Tibial nerve (tissue), 4 donors: ENCODE results near the gene RCL1. TPM values are rescaled to one million over a fixed set of nuclear protein-coding genes. Genes with fewer than 3 reads are reported as not detected.
"Not testable (repeated sequence)": the region's sequence is repeated elsewhere in the genome, so short reads cannot be mapped to it uniquely, and the experiment has no call there.

Experiments used
- DNase-seq, 2 donors: peaks; one replicate each; pipeline ENCODE4 v3.0.0-alpha.2; 2019; ENCODE audit warnings: low spot score in 2 of 2
- H3K27ac ChIP-seq, 4 donors: fragments of 200-600 bp; sonication (generic) in 3 of 4; one replicate each; pipeline ENCODE4 v1.5.1; 2017 to 2019; ENCODE audit warnings: mild to moderate bottlenecking in 1 of 4
- H3K27me3 ChIP-seq, 2 donors: fragments of 200-600 bp; sonication (generic) in 1 of 2; one replicate each; pipeline versions ENCODE4 v1.5.1 to v1.6.0; 2017 to 2019
- H3K36me3 ChIP-seq, 3 donors: fragments of 200-600 bp; sonication (generic); one replicate each; pipeline ENCODE4 v1.5.1; 2018 to 2019
- H3K4me1 ChIP-seq, 4 donors: fragments of 200-600 bp; sonication (generic) in 3 of 4; one replicate each; pipeline ENCODE4 v1.5.1; 2017 to 2019
- H3K4me3 ChIP-seq, 4 donors: fragments of 200-600 bp; sonication (generic) in 3 of 4; one replicate each; pipeline ENCODE4 v1.5.1; 2017 to 2019; ENCODE audit warnings: mild to moderate bottlenecking in 1 of 4, moderate library complexity in 1 of 4
- H3K9me3 ChIP-seq, 4 donors: fragments of 200-600 bp; sonication (generic) in 3 of 4; one replicate each; pipeline ENCODE4 v1.5.1; 2017 to 2019
- CTCF ChIP-seq, 5 experiments: fragments of 200-600 bp in 3 of 5; fragments of 450-650 bp in 2 of 5; sonication (generic) in 3 of 5; IDR thresholded peaks; one replicate each; pipeline ENCODE4 v1.5.1; 2016 to 2019; ENCODE audit warnings: antibody characterized with exemption in 5 of 5, mild to moderate bottlenecking in 3 of 5, moderate library complexity in 2 of 5
- EP300 ChIP-seq, 2 donors: sonication (generic); formaldehyde crosslinking; IDR thresholded peaks; one replicate each; pipeline ENCODE4 v1.6.1; 2017; ENCODE audit warnings: antibody characterized with exemption in 2 of 2, mild to moderate bottlenecking in 1 of 2
- POLR2A ChIP-seq, 2 donors: fragments of 450-650 bp; IDR thresholded peaks; one replicate each; pipeline ENCODE4 v1.6.1; 2017; ENCODE audit warnings: antibody characterized with exemption in 2 of 2, mild to moderate bottlenecking in 2 of 2, moderate library complexity in 2 of 2
- WGBS, 2 donors: methylation state at CpG; one replicate each; pipeline ENCODE4 v1.1.5; 2018; 5-methylcytosine and 5-hydroxymethylcytosine counted together
- total RNA-seq, 4 donors: library from RNA; depleted of rRNA; stranded (reverse); fragments of >200 nt; gene quantifications; one replicate each; pipeline ENCODE4 v1.1.0, GENCODE V29; 2016

RCL1 gene
- total RNA-seq, 4 donors from 2014 or later: 54.8 to 85.3 (median 64.0) TPM

- no peaks in the 10 kb centered on the region for H3K9me3 ChIP-seq
- peaks cover 0 to 28% (median 8%) of the 10 kb centered on the region in 4 donors for H3K4me1 ChIP-seq
- TF ChIP-seq EP300 (IDR thresholded peaks at IDR 0.05) (no peak), CTCF (IDR thresholded peaks at IDR 0.05) (no peak), POLR2A (IDR thresholded peaks at IDR 0.05) (no peak)
- peak overlapping the region in 3 of 4 donors; percentile 20 to 78 (median 52) for H3K27ac ChIP-seq
- no peaks in the 10 kb centered on the region for H3K27me3 ChIP-seq
- no peak for DNase-seq
- H3K4me3 ChIP-seq: peak overlapping the region; percentile 55 to 98 (median 64)
- 2 to 3% methylated on average over 20 to 23 of the region's 23 CpGs for WGBS, 2 donors
- H3K36me3 ChIP-seq: no peaks in the 10 kb centered on the region
Measured at GRCh38 chr9:4792054-4792571, 631 bp upstream of the RCL1 start.

- DNase-seq: no peak
- Histone ChIP-seq H3K27ac (peak overlapping the region in 3 of 4 donors; percentile 88 to 90 (median 89)), H3K9me3 (no peaks in the 10 kb centered on the region), H3K36me3 (no peaks in the 10 kb centered on the region), H3K27me3 (no peaks in the 10 kb centered on the region), H3K4me3 (peak overlapping the region; percentile 62 to 98 (median 78)), H3K4me1 (peaks cover 0 to 42% (median 16%) of the 10 kb centered on the region in 4 donors)
- 20 to 22% methylated on average over 23 of the region's 23 CpGs for WGBS, 2 donors
- TF ChIP-seq CTCF (IDR thresholded peaks at IDR 0.05): no peak
- no peak for TF ChIP-seq EP300 (IDR thresholded peaks at IDR 0.05)
- TF ChIP-seq POLR2A (IDR thresholded peaks at IDR 0.05): no peak
Measured at GRCh38 chr9:4793459-4794395, 983 bp downstream of the RCL1 start.

GRCh38 chr9:4794691-4795090 lies 1.9 kb downstream of the RCL1 start:
- Histone ChIP-seq H3K9me3 (no peaks in the 10 kb centered on the region), H3K27ac (no peak overlapping the region)

GRCh38 chr9:4795108-4795507 lies 2.4 kb downstream of the RCL1 start:
- H3K4me3 ChIP-seq, DNase-seq, H3K27ac ChIP-seq, H3K36me3 ChIP-seq, H3K27me3 ChIP-seq, H3K9me3 ChIP-seq: not testable (repeated sequence)
- 97 to 99% methylated on average over 10 of the region's 10 CpGs for WGBS, 2 donors
- peaks cover 0 to 53% (median 22%) of the 10 kb centered on the region in 4 donors for H3K4me1 ChIP-seq

More at GRCh38 chr9:4794691-4795090, 1.9 kb downstream of the RCL1 start:
- H3K4me1 ChIP-seq: peaks cover 0 to 52% (median 22%) of the 10 kb centered on the region in 4 donors
- no peaks in the 10 kb centered on the region for H3K36me3 ChIP-seq
- TF ChIP-seq EP300 (IDR thresholded peaks at IDR 0.05): no peak
- no peak overlapping the region for H3K4me3 ChIP-seq
- no peaks in the 10 kb centered on the region for H3K27me3 ChIP-seq
- 88 to 89% methylated on average over 4 of the region's 4 CpGs for WGBS, 2 donors
- DNase-seq: no peak

GRCh38 chr9:4796530-4796929 lies 3.8 kb downstream of the RCL1 start:
- Histone ChIP-seq H3K4me3 (no peak overlapping the region), H3K27me3 (no peaks in the 10 kb centered on the region), H3K4me1 (peaks cover 0 to 53% (median 22%) of the 10 kb centered on the region in 4 donors), H3K27ac (no peak overlapping the region), H3K9me3 (no peaks in the 10 kb centered on the region), H3K36me3 (no peaks in the 10 kb centered on the region)
- DNase-seq: no peak
- no peak for TF ChIP-seq EP300 (IDR thresholded peaks at IDR 0.05)
- no peak for TF ChIP-seq POLR2A (IDR thresholded peaks at IDR 0.05)
- TF ChIP-seq CTCF (IDR thresholded peaks at IDR 0.05): no peak
- 96 to 98% methylated on average over 2 of the region's 2 CpGs for WGBS, 2 donors
